Spinal cord (tissue), 10 donors: ENCODE data around the gene DISP2. TPM values are rescaled to one million over a fixed set of nuclear protein-coding genes. Genes with fewer than 3 reads are reported as not detected.
A peak's percentile ranks its signal among the peaks of the same experiment; 100 is the strongest.

ENCODE experiments used
- DNase-seq, 6 donors: peaks; one replicate each; pipeline versions ENCODE4 v3.0.0 to v3.0.0-alpha.2; 2013 to 2015; ENCODE audit warnings: low spot score in 6 of 6, low read depth in 4 of 6
- H3K27ac ChIP-seq: one replicate; pipeline ENCODE4 v1.5.1; 2013; ENCODE audit warnings: low read depth, low read length, control low read depth
- H3K27me3 ChIP-seq: one replicate; pipeline ENCODE4 v1.6.1; 2013; ENCODE audit warnings: low read length; ENCODE audit not compliant: control insufficient read depth, insufficient read depth
- H3K36me3 ChIP-seq: one replicate; pipeline ENCODE4 v1.6.1; 2013; ENCODE audit warnings: low read length; ENCODE audit not compliant: control insufficient read depth, insufficient read depth
- H3K4me1 ChIP-seq: one replicate; pipeline ENCODE4 v1.6.1; 2013; ENCODE audit warnings: low read length; ENCODE audit not compliant: control insufficient read depth, insufficient read depth
- H3K4me3 ChIP-seq: one replicate; pipeline ENCODE4 v1.5.1; 2013; ENCODE audit warnings: low read depth, low read length, control low read depth
- H3K9me3 ChIP-seq: one replicate; pipeline ENCODE4 v1.6.1; 2013; ENCODE audit warnings: low read length; ENCODE audit not compliant: control insufficient read depth, insufficient read depth
- WGBS: methylation state at CpG from one replicate; pipeline ENCODE4 v1.1.5; 2013; ENCODE audit warnings: missing lambda C conversion rate; ENCODE audit not compliant: insufficient coverage; 5-methylcytosine and 5-hydroxymethylcytosine counted together
- polyA plus RNA-seq, 2 donors: library from polyadenylated mRNA; unstranded; fragments of 120-200 nt; gene quantifications; one replicate each; pipeline ENCODE4 v1.2.1, GENCODE V29; 2013; ENCODE audit not compliant: insufficient read length in 2 of 2
- total RNA-seq, 2 donors: library from RNA; depleted of rRNA in 1 of 2; stranded (reverse); fragments of 120-200 nt in 1 of 2; fragments of >200 nt in 1 of 2; gene quantifications; one replicate each; pipeline versions ENCODE4 v1.2.3 to v1.2.4, GENCODE V29; 2013 to 2014
- donor health status: healthy.

The DISP2 gene
- total and polyA plus RNA-seq, 4 donors: 7.8 to 43.8 (median 20.9) TPM

DNA sequence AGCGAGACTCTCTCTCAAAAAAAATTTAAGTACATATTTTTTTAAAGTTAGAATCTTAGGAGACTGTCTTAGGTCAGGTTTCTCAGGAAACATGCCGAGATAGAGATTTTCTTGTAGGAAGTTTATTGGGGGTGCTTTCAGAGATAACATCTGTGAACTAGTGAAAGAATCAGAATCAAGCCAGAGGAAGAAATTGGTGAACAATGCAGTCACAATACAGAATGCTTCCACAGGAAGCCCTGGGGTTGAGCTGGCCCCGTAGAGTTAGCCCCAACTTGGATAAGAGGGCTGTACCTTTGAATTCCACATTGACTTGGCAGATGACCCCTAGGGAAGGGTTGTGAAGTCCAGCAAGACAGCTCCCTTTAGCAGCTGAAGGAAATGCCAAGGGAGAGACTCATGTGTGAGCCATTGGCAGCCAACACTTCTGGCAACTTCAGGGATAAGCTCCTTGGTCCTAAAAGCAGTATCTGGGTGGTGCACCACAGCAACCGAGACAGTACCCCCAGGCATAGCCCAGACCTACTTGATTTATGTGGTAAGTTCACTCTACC lies 43.2 kb upstream of the DISP2 start:
- Histone ChIP-seq H3K27me3 (no peaks in the 10 kb centered on the region), H3K27ac (no peak overlapping the region), H3K36me3 (no peaks in the 10 kb centered on the region), H3K9me3 (no peaks in the 10 kb centered on the region), H3K4me1 (no peaks in the 10 kb centered on the region), H3K4me3 (no peak overlapping the region)
- 94% methylated on average over 3 of the region's 4 CpGs for WGBS
- DNase-seq: no peak

GRCh38 chr15:40316931-40317330 lies 41.1 kb upstream of the DISP2 start:
- H3K27ac ChIP-seq: no peak overlapping the region
- H3K9me3 ChIP-seq: no peaks in the 10 kb centered on the region
- H3K36me3 ChIP-seq: no peaks in the 10 kb centered on the region
- WGBS: 83% methylated on average over 1 of the region's 3 CpGs
- no peak overlapping the region for H3K4me3 ChIP-seq
- DNase-seq: peak in 1 of 6 donors; percentile 74
- H3K4me1 ChIP-seq: peaks cover 3% of the 10 kb centered on the region
- H3K27me3 ChIP-seq: no peaks in the 10 kb centered on the region

DNA sequence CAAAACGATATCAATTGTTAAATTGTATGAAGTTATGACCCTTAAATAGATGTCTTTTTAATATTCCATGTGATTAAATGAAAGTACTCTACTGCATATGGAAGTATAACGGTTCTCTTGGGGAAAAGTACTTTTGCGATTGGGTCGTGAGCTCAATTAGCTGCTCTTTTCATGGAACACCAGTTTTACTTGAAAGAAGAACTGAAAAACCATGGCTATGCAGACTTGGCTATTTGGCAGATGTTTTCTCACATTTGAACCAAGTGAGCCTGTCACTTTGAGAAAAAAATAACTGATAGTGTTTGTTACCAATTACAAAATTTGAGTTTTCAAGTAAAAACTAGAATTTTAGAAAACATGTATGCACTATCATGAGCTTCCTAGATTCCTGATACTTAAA lies 40.4 kb upstream of the DISP2 start:
- no peak for DNase-seq
- no peaks in the 10 kb centered on the region for H3K36me3 ChIP-seq
- no peaks in the 10 kb centered on the region for H3K9me3 ChIP-seq
- H3K4me1 ChIP-seq: peaks cover 9% of the 10 kb centered on the region
- no peaks in the 10 kb centered on the region for H3K27me3 ChIP-seq
- 63% methylated on average over 2 of the region's 4 CpGs for WGBS
- no peak overlapping the region for H3K27ac ChIP-seq
- H3K4me3 ChIP-seq: no peak overlapping the region

- peaks cover 27% of the 10 kb centered on the region for H3K4me1 ChIP-seq
- 86% methylated on average over 1 of the region's 1 CpG for WGBS
- DNase-seq: no peak
- H3K36me3 ChIP-seq: no peaks in the 10 kb centered on the region
- no peak overlapping the region for H3K27ac ChIP-seq
- no peak overlapping the region for H3K4me3 ChIP-seq
- H3K27me3 ChIP-seq: no peaks in the 10 kb centered on the region
- no peaks in the 10 kb centered on the region for H3K9me3 ChIP-seq
Observed at GRCh38 chr15:40320409-40320808, 37.6 kb upstream of the DISP2 start.

GRCh38 chr15:40320931-40321371 lies 37.1 kb upstream of the DISP2 start:
- peak in 2 of 6 donors; percentile 82 to 89 for DNase-seq
- no peaks in the 10 kb centered on the region for H3K36me3 ChIP-seq
- H3K4me3 ChIP-seq: no peak overlapping the region
- no peak overlapping the region for H3K27ac ChIP-seq
- WGBS: no CpG with 5 or more reads among the region's 2 CpGs
- no peaks in the 10 kb centered on the region for H3K27me3 ChIP-seq
- peaks cover 28% of the 10 kb centered on the region for H3K4me1 ChIP-seq
- no peaks in the 10 kb centered on the region for H3K9me3 ChIP-seq

DNA sequence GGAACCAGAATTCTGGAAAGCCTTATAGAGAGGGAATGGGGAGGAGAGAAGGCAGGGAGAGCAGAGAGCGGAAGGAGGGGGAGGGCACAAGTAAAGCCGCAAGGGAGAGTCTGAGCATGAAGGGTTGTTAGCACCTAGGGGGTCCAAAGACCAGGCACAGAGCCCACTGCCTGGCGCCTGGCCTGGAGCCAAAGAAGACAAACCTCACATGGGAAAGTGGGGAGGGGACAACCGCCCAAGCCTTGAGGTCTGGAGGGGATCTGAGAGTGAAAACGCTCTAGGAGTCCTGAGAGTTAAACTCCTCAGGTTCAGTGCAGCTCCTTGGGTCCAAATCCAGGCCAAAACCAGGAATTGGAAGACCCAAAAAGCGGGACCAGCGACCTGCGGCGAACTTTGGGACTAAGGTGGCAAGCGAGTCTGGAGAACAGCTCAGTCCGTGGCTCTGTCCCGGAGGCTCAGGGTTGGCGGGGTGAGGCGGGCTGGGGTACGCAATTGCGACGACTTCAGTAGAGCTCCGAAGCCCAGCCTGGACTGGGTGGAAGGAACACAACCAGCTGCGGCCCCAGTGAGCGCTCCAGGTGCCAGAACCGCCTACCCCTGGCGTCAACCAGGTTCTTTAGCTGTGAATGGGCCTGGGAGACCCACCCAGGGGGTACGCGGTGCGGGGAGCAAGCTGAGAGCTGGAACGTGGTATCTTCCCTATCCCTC lies 35.3 kb upstream of the DISP2 start:
- peak overlapping the region; percentile 71 for H3K27ac ChIP-seq
- H3K36me3 ChIP-seq: no peaks in the 10 kb centered on the region
- H3K4me1 ChIP-seq: peaks cover 37% of the 10 kb centered on the region
- WGBS: 12% methylated on average over 26 of the region's 26 CpGs
- peak overlapping the region; percentile 53 for H3K4me3 ChIP-seq
- no peaks in the 10 kb centered on the region for H3K27me3 ChIP-seq
- H3K9me3 ChIP-seq: no peaks in the 10 kb centered on the region
- DNase-seq: peak in 2 of 6 donors; percentile 45 to 60

DNA sequence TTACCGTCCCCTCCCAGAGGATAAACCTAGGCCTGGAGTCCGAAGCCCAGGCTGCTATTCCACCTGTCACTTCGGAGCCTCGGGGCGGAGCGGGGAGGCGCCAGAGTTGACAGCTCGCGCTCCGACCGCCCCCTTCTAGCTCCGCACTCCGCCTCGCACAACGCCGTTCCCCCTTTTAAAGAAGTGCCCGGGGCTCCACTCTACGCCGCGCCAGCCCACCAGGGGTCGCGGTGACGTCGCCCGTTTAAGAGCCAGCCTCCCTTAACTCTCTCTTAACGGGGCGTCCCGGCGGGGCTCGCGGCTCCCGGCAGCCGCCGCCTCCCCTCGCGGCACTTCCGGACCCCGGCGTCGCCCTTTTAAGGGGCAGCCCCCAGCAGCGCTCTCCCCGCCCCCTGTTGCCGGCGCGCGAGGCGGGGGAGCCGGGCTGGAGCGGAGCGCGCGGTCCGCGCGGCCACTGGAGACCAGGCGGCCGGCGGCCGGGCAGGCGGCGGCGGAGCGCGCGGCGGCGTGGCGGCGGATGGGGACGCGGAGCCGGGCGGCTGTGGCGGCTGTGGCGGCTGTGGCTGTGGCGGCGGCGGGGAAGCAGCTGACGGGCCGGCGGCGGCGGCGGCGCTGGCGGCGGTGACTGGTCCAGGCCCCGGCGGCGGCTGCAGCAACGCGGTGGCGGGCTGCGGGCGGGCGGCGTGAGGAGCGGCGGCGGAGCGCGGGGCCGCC lies 34.6 kb upstream of the DISP2 start, which contains the start of gene INAFM2:
INAFM2 (plus strand) TSS at position 454 of the 714 bp plus-strand sequence. CDS start 364 bp downstream, outside the sequence.
- Histone ChIP-seq H3K27ac (peak within 1 kb of the TSS; percentile 71), H3K4me1 (peaks cover 37% of the 10 kb centered on the region)
- 0% methylated on average over 103 of the region's 103 CpGs for WGBS

GRCh38 chr15:40323953-40324937 lies 33.8 kb upstream of the DISP2 start:
- peaks cover 37% of the 10 kb centered on the region for H3K4me1 ChIP-seq
- WGBS: under 1% methylated on average over 96 of the region's 101 CpGs
- H3K27ac ChIP-seq: no peak overlapping the region
- peak in 2 of 6 donors; percentile 50 to 53 for DNase-seq
- no peaks in the 10 kb centered on the region for H3K27me3 ChIP-seq
- H3K9me3 ChIP-seq: no peaks in the 10 kb centered on the region
- H3K36me3 ChIP-seq: no peaks in the 10 kb centered on the region
- H3K4me3 ChIP-seq: peak overlapping the region; percentile 50

More for the DNA sequence above, 34.6 kb upstream of the DISP2 start, which contains the start of gene INAFM2:
- Histone ChIP-seq H3K4me3 (peak within 1 kb of the TSS; percentile 53), H3K36me3 (no peaks in the 10 kb centered on the region), H3K27me3 (no peaks in the 10 kb centered on the region), H3K9me3 (no peaks in the 10 kb centered on the region)
- peak; percentile 76 to 98 (median 90) for DNase-seq

GRCh38 chr15:40325188-40325587 lies 32.8 kb upstream of the DISP2 start:
- no CpG with 5 or more reads among the region's 2 CpGs for WGBS
- no peaks in the 10 kb centered on the region for H3K27me3 ChIP-seq
- H3K4me3 ChIP-seq: peak overlapping the region; percentile 50
- DNase-seq: peak in 1 of 6 donors; percentile 59
- H3K9me3 ChIP-seq: no peaks in the 10 kb centered on the region
- H3K36me3 ChIP-seq: no peaks in the 10 kb centered on the region
- H3K4me1 ChIP-seq: peaks cover 42% of the 10 kb centered on the region
- H3K27ac ChIP-seq: no peak overlapping the region
